MM.1S (cell line): ENCODE data around the gene LRRTM4.

Experiments
- DNase-seq: peaks from one replicate; pipeline ENCODE4 v3.0.0-alpha.2; 2015
- H2AFZ ChIP-seq: fragments of 300-600 bp; sonication (generic); 2 replicates; pipeline ENCODE4 v1.6.0; 2016; ENCODE audit warnings: antibody characterized with exemption, low read length
- H3F3A ChIP-seq: fragments of 300-600 bp; sonication (generic); 2 replicates; pipeline ENCODE4 v1.6.1; 2016; ENCODE audit warnings: mild to moderate bottlenecking, antibody characterized with exemption, low read length, moderate library complexity, mixed read lengths; ENCODE audit not compliant: insufficient read depth
- H3K27ac ChIP-seq: fragments of 300-600 bp; sonication (generic); 2 replicates; pipeline ENCODE4 v1.5.1; 2016; ENCODE audit warnings: mild to moderate bottlenecking, low read length
- H3K27me3 ChIP-seq: fragments of 300-600 bp; sonication (generic); replicated peaks from 2 replicates; pipeline ENCODE4 v1.6.0; 2016; ENCODE audit warnings: low read length; ENCODE audit not compliant: insufficient read depth
- H3K36me3 ChIP-seq: fragments of 300-600 bp; sonication (generic); replicated peaks from 2 replicates; pipeline ENCODE4 v1.6.1; 2016; ENCODE audit warnings: mild to moderate bottlenecking, low read length, mixed read lengths; ENCODE audit not compliant: insufficient read depth
- H3K4me1 ChIP-seq: fragments of 300-600 bp; sonication (generic); 2 replicates; pipeline ENCODE4 v1.6.1; 2016; ENCODE audit warnings: low read length, mixed read lengths
- H3K4me2 ChIP-seq: fragments of 300-600 bp; sonication (generic); 2 replicates; pipeline ENCODE4 v1.6.0; 2016; ENCODE audit warnings: low read depth, low read length
- H3K4me3 ChIP-seq: fragments of 300-600 bp; sonication (generic); 2 replicates; pipeline ENCODE4 v1.5.1; 2016; ENCODE audit warnings: low read length, mixed read lengths
- H3K79me2 ChIP-seq: fragments of 300-600 bp; sonication (generic); 2 replicates; pipeline ENCODE4 v1.6.1; 2016; ENCODE audit warnings: mixed run types, low read length, mixed read lengths
- H3K9ac ChIP-seq: fragments of 300-600 bp; sonication (generic); 2 replicates; pipeline ENCODE4 v1.6.1; 2016; ENCODE audit warnings: low read length, mixed read lengths
- H3K9me2 ChIP-seq: fragments of 300-600 bp; sonication (generic); replicated peaks from 2 replicates; pipeline ENCODE4 v1.6.1; 2016; ENCODE audit warnings: mild to moderate bottlenecking, low read length, mixed read lengths; ENCODE audit not compliant: insufficient read depth
- H3K9me3 ChIP-seq: fragments of 300-600 bp; sonication (generic); replicated peaks from 2 replicates; pipeline ENCODE4 v1.6.1; 2016; ENCODE audit warnings: mild to moderate bottlenecking, low read length, mixed read lengths; ENCODE audit not compliant: insufficient read depth
- H4K20me1 ChIP-seq: fragments of 300-600 bp; sonication (generic); 2 replicates; pipeline ENCODE4 v1.6.1; 2016; ENCODE audit warnings: mild to moderate bottlenecking, low read length, moderate library complexity, mixed read lengths; ENCODE audit not compliant: insufficient read depth
- CTCF ChIP-seq: fragments of 300-600 bp; sonication (generic); IDR thresholded peaks from 2 replicates; pipeline ENCODE4 v1.5.1; 2016; ENCODE audit warnings: antibody characterized with exemption, low read length, mixed read lengths
- EZH2 ChIP-seq: fragments of 300-600 bp; sonication (generic); optimal IDR thresholded peaks from 2 replicates; pipeline ENCODE3; 2017; ENCODE audit warnings: low read depth, mild to moderate bottlenecking, antibody characterized with exemption, low read length, mixed read lengths
- EZH2phosphoT487 ChIP-seq: fragments of 300-600 bp; sonication (generic); IDR thresholded peaks from 2 replicates; pipeline ENCODE4 v1.6.1; 2018; ENCODE audit warnings: antibody characterized with exemption, low read length

LRRTM4 gene

GRCh38 chr2:77395011-77395410 is 127.2 kb downstream of the LRRTM4 start:
- no peak overlapping the region for H2AFZ ChIP-seq
- H3K9me2 ChIP-seq = no peaks in the 10 kb centered on the region
- no peaks in the 10 kb centered on the region for H3K4me1 ChIP-seq
- no peak overlapping the region for H3K27ac ChIP-seq
- H3K4me3 ChIP-seq = no peak overlapping the region
- H3K4me2 ChIP-seq = no peak overlapping the region
- no peaks in the 10 kb centered on the region for H4K20me1 ChIP-seq
- H3K27me3 ChIP-seq = no peaks in the 10 kb centered on the region
- no peak overlapping the region for H3K9ac ChIP-seq
- no peaks in the 10 kb centered on the region for H3K9me3 ChIP-seq
- no peaks in the 10 kb centered on the region for H3K79me2 ChIP-seq
- TF ChIP-seq CTCF (no peak), EZH2 (no peak), EZH2phosphoT487 (no peak)
- no peaks in the 10 kb centered on the region for H3F3A ChIP-seq
- no peak for DNase-seq
- no peaks in the 10 kb centered on the region for H3K36me3 ChIP-seq

- no peaks in the 10 kb centered on the region for H3K36me3 ChIP-seq
- TF ChIP-seq EZH2 (no peak), EZH2phosphoT487 (no peak), CTCF (no peak)
- no peaks in the 10 kb centered on the region for H3K27me3 ChIP-seq
- H3K9me2 ChIP-seq = no peaks in the 10 kb centered on the region
- no peak for DNase-seq
- H3K9ac ChIP-seq = no peak overlapping the region
- H4K20me1 ChIP-seq = no peaks in the 10 kb centered on the region
- H3F3A ChIP-seq = no peaks in the 10 kb centered on the region
- H2AFZ ChIP-seq = no peak overlapping the region
- H3K4me3 ChIP-seq = no peak overlapping the region
- no peaks in the 10 kb centered on the region for H3K9me3 ChIP-seq
- H3K79me2 ChIP-seq = no peaks in the 10 kb centered on the region
- H3K4me1 ChIP-seq = no peaks in the 10 kb centered on the region
- H3K4me2 ChIP-seq = no peak overlapping the region
- no peak overlapping the region for H3K27ac ChIP-seq
These were observed 131.1 kb downstream of the LRRTM4 start for GRCh38 chr2:77391119-77391518.

- H3K36me3 ChIP-seq = no peaks in the 10 kb centered on the region
- no peaks in the 10 kb centered on the region for H3K27me3 ChIP-seq
- no peak overlapping the region for H3K27ac ChIP-seq
- H3F3A ChIP-seq = no peaks in the 10 kb centered on the region
- TF ChIP-seq EZH2 (no peak), EZH2phosphoT487 (no peak), CTCF (no peak)
- H2AFZ ChIP-seq = no peak overlapping the region
- H4K20me1 ChIP-seq = no peaks in the 10 kb centered on the region
- H3K4me3 ChIP-seq = no peak overlapping the region
- H3K9ac ChIP-seq = no peak overlapping the region
- H3K79me2 ChIP-seq = no peaks in the 10 kb centered on the region
- H3K9me3 ChIP-seq = no peaks in the 10 kb centered on the region
- no peaks in the 10 kb centered on the region for H3K4me1 ChIP-seq
- DNase-seq = no peak
- no peak overlapping the region for H3K4me2 ChIP-seq
- H3K9me2 ChIP-seq = no peaks in the 10 kb centered on the region
These were observed 134.9 kb downstream of the LRRTM4 start for GRCh38 chr2:77387324-77387723.

GRCh38 chr2:77372636-77373035 is 149.5 kb downstream of the LRRTM4 start:
- Histone ChIP-seq H3F3A (no peaks in the 10 kb centered on the region), H4K20me1 (no peaks in the 10 kb centered on the region), H3K36me3 (no peaks in the 10 kb centered on the region), H3K4me2 (no peak overlapping the region), H3K27ac (no peak overlapping the region), H3K9me3 (no peaks in the 10 kb centered on the region), H3K9ac (no peak overlapping the region), H3K27me3 (no peaks in the 10 kb centered on the region), H3K4me3 (no peak overlapping the region), H3K4me1 (no peaks in the 10 kb centered on the region), H3K79me2 (no peaks in the 10 kb centered on the region), H3K9me2 (no peaks in the 10 kb centered on the region), H2AFZ (no peak overlapping the region)
- DNase-seq = no peak
- TF ChIP-seq EZH2 (no peak), EZH2phosphoT487 (no peak), CTCF (no peak)
